Smooth muscle cell of the brain vasculature (primary cell): ENCODE measurements around the gene CCDC195.
"Not testable (repeated sequence)": the region's sequence is repeated elsewhere in the genome, so short reads cannot be mapped to it uniquely, and the experiment has no call there.

ENCODE experiments used
- DNase-seq: peaks from one replicate; pipeline ENCODE4 v3.0.0-alpha.2; 2012; ENCODE audit warnings: low read depth, low spot score

Gene CCDC195

DNA sequence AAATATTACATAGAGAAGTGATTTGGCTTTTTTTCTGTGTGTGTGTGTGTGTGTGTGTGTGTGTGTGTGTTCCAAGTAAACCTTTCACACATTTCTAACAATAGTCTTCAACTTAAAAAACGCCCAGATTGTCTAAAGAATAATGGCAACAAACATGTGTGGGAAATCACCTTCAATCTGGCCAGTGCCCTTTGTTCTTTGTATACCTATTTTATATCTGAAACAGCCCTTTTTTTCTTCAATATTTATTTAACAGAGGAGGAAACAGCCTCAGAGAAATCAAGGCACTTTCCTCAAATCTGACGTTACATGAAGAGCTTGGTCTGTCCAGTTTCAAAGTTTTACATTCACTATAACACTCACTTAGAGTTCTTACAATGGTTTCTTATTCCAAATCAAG, 25.3 kb downstream of the CCDC195 start:
- no peak for DNase-seq

DNA sequence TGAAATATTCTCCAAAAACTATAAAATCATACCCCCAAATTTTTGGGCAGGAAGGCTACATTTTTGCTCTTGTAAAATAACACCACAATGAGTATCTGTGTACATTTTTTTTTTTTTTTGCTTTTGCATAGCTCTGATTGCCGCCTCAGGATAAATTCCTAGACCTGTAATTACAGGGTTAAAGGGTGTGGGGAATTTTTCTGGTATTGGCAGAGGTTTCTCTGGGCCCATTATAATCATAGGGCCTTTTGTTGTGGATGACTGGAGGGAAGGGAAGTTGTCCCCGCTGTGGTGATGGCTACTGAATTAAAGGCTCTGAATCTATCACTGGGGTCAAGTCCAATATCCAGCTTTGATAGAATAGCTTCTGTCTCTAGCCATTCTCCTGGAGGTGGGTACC, 26.6 kb downstream of the CCDC195 start:
- DNase-seq, result no peak

DNA sequence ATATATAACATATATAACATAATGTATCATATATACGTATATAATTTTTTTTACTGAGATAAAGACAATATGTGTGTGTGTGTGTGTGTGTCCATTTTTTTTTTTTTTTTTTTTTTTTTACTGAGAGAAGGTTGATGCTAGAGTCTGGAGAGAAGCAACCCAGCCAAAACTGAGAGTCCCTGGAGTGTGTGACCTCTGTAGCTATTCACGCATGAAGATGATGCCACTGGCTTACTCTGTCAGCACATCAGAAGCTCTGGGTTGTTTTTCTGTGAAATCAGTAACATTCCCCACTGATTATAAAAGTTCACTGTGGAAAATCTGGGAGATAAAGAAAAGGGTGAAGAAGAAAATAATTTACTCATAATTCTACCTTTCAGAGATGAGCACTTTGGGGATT, 27.2 kb downstream of the CCDC195 start:
- DNase-seq, result no peak

DNA sequence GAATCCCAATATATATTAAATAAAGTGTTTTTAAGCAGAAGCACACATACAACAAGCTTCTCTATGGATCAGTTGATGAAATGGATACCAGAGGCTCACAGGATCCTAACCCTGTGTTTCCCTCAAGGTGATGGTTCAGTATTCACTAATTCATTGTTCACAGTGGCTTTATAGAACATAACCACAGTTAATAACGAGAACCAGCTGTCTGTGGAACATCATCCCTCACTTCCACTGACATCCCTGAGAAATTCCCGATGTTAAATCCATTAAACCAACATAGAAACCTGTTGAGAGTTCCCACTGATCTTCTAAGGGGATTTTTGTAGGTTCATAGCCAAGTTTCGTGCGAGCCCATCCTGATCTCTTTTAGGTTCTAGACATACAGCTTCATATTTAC, 29.0 kb downstream of the CCDC195 start:
- DNase-seq, result no peak

DNA sequence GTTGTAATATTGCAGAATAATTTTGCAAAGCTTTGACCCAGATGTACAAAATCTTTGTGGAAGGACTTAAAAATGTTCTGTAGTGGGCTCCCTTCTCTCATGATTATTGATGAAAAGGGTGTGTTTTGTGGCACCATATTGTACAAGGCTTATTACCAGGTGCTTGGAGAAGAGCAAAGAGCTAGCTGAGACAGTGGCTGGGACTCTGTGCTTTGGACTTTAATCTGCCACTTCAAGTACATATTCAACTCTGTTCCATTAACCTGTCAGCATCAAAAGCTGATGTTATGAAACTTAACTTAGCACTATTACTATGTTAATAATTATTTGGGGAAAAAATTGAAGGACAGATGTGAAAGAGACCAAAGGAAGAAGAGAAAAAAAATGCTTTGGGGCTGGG, 31.0 kb downstream of the CCDC195 start:
- DNase-seq, result no peak

- DNase-seq, result no peak
These were observed 34.0 kb downstream of the CCDC195 start for GRCh38 chr2:224682134-224682533.

- no peak for DNase-seq
These were observed 44.4 kb downstream of the CCDC195 start for GRCh38 chr2:224671731-224672130.

- no peak for DNase-seq
These were observed 46.0 kb downstream of the CCDC195 start for GRCh38 chr2:224670203-224670602.

DNA sequence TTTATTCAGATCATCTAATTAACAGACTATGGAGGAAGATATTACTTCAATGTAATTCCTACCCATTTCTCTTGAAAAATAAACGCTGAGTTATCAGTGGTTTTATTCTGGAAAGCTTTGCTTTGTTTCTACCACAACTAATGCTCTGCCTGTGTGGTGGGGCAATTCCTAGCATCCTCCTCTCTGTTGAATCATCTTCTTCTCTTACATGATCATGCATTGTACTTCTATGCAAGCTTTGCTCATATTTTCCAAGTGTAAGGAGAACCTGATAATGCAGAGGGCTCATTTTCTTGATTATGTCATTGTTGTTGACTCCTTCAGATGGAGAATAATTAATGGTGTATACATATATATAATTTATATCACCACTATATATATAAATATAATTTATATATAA, 46.7 kb downstream of the CCDC195 start:
- DNase-seq, result no peak

- DNase-seq, result no peak
These were observed 47.8 kb downstream of the CCDC195 start for GRCh38 chr2:224668123-224668909.

- DNase-seq, result no peak
These were observed 49.1 kb downstream of the CCDC195 start for GRCh38 chr2:224666951-224667553.

DNA sequence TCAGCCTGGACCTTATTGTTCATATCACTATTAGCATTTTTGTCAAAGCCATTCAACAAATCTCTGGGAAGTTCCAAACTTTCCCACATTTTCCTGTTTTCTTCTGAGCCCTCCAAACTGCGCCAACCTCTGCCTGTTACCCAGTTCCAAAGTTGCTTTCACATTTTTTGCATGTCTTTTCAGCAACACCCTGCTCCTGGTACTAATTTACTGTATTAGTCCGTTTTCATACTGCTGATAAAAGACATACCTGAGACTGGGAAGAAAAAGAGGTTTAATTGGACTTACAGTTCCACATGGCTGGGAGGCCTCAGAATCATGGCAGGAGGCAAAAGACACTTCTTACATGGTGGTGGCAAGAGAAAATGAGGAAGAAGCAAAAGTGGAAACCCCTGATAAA, 52.8 kb downstream of the CCDC195 start:
- DNase-seq, result not testable (repeated sequence)

- not testable (repeated sequence) for DNase-seq
These were observed 54.5 kb downstream of the CCDC195 start for GRCh38 chr2:224661708-224662107.

GRCh38 chr2:224659714-224660113, 56.5 kb downstream of the CCDC195 start:
- no peak for DNase-seq

- no peak for DNase-seq
These were observed 57.3 kb downstream of the CCDC195 start for GRCh38 chr2:224658780-224659405.

DNA sequence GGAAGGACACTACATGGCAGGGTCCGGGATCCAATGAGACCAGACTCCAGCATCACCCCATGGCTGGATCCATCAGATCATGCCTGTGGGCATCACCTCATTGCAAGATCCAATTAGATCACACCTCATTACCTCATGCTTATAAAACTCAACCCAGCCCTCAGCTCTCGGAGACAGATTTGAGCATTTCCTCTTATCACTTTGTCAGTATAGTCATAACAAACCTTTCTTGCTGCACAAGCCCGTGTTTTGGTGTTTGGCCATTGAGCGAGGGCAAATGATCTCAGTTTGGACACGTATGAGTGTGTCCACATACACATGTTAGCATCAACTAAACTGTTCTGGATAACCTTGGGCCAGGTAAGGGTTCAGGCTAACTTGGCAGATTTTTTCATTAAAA, 58.8 kb downstream of the CCDC195 start:
- DNase-seq, result no peak

DNA sequence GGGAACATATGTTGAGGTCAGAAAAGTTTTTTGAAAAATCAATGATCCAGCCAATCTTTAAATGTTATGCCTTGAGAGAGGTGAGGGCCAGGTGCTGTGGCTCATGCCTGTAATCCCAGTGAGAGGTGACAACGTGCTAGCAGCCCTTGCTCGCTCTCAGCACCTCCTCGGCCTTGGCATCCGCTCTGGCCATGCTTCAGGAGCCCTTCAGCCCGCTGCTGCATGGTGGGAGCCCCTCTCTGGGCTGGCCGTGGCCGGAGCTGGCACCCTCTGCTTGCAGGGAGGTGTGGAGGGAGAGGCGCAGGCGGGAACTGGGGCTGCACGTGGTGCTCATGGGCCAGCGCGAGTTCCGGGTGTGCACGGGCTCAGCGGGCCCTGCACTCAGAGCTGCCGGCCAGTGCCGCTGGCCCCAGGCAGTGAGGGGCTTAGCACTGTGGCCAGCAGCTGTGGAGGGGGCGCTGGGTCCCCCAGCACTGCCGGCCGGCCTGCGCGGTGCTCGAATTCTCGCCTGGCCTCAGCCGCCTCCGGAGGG, 61.1 kb downstream of the CCDC195 start:
- DNase-seq, result no peak
